Heart left ventricle (tissue), 13 donors: ENCODE results near the gene REM1.

Experiments
- POLR2A ChIP-seq, 2 donors: fragments of 450-650 bp; IDR thresholded peaks; one replicate each; pipeline ENCODE4 v1.6.1; 2017; ENCODE audit warnings: antibody characterized with exemption in 2 of 2, mild to moderate bottlenecking in 2 of 2, moderate library complexity in 2 of 2
- TF ChIP-seq, protein P1 (sequence below), 12 donors: fragments of 200-600 bp; sonication (generic) in 4 of 12; IDR thresholded peaks; one replicate each; pipeline versions ENCODE4 v1.5.0 to v1.8.0; 2018 to 2022; ENCODE audit warnings: antibody characterized with exemption in 12 of 12, mild to moderate bottlenecking in 5 of 12
- donor health status: ischemic (EF 13 %, LVEDD 7.1; RV severe dilation, severe dysfunction).
- donor health status: DM: no; HTN: yes; CAD: no.
- donor health status: DM: no; HTN: no; CAD: no.
- donor health status: ischemic (EF 25% LVEDD 6.9; RV normal size, moderate dysfunction).
- donor health status: ischemic (EF 25% LVEDD 5.7; RV mildly dilated, moderate dysfunction).
- donor health status: ischemic (EF 35%, LVEDD 5.7; RV mildly dilated, moderate dysfunction).
- donor health status: nonischemic (EF 11% LVEDD 7.7; RV severe dilation, severe dysfunction).
- donor health status: DM: yes; HTN: yes; CAD: no.
- donor health status: PGD.
- donor health status: ischemic (EF 29% LVEDD 5.4; RV normal size, mild dysfunction).
- donor health status: nonischemic (EF 23%, LVEDD 6.1; RV moderate dilation, normal function).

DNA sequence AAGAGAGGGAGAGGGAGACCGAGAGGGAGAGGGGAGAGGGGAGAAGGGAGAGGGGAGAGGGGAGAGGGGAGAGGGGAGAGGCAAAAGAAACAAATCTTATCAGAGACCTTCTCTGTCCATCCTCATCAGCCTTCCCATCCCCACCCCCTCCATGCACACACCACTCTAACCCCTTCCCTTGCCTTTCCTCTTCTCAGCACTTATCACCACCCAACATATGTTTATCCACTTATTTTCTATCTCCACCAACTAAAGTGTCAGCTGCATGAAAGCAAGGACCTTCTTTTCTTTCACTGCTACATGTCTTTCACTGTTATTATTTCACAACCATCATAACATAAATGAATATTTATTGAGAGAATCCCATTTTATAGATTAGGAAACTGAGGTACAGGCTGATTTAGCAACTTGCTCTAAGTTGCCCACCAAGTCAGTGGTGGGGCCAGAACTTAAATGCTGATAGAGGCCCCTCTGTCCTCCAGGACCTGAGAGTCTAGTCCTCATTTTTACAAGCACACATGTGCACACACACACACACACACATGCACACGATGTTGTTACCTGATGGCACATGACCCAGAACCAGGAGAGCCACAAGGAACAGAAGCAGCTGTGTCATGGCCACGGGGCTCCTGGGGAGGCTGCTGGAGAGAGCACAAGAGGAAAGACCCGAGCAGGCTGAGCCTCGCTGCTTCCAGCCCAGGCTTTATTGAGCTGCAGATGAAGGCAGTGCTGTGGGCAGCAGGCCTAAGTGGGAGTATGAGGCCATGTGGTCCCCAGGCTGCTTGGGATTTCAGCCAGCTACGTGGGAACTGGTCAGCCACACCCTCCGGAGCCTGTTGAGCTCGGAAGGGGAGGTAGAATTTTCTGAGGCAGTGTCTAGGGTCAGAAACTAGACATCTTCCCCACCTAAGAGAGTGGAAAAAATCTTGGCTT is 2.4 kb upstream of the REM1 start:
- TF ChIP-seq, protein P1, sequence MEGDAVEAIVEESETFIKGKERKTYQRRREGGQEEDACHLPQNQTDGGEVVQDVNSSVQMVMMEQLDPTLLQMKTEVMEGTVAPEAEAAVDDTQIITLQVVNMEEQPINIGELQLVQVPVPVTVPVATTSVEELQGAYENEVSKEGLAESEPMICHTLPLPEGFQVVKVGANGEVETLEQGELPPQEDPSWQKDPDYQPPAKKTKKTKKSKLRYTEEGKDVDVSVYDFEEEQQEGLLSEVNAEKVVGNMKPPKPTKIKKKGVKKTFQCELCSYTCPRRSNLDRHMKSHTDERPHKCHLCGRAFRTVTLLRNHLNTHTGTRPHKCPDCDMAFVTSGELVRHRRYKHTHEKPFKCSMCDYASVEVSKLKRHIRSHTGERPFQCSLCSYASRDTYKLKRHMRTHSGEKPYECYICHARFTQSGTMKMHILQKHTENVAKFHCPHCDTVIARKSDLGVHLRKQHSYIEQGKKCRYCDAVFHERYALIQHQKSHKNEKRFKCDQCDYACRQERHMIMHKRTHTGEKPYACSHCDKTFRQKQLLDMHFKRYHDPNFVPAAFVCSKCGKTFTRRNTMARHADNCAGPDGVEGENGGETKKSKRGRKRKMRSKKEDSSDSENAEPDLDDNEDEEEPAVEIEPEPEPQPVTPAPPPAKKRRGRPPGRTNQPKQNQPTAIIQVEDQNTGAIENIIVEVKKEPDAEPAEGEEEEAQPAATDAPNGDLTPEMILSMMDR (IDR thresholded peaks at IDR 0.05), result no peak
- TF ChIP-seq POLR2A (IDR thresholded peaks at IDR 0.05), result no peak
